Epithelial cell of esophagus (primary cell): ENCODE data around the gene GUCA2B.

Source experiments
- DNase-seq: peaks from one replicate; pipeline ENCODE4 v3.0.0; 2010; ENCODE audit warnings: low read depth
- H3K4me3 ChIP-seq: 2 replicates; pipeline ENCODE4 v1.5.1; 2011; ENCODE audit warnings: mild to moderate bottlenecking, low read length, control low read depth
- CTCF ChIP-seq: IDR thresholded peaks from 2 replicates; pipeline ENCODE4 v1.5.1; 2011; ENCODE audit warnings: low read depth, mild to moderate bottlenecking, low read length, control low read depth, inconsistent platforms; ENCODE audit not compliant: insufficient read depth; ENCODE audit errors: missing control alignments

GUCA2B gene

GRCh38 chr1:42152907-42153600 is at the start of gene GUCA2B:
Gene GUCA2B (plus strand): TSS chr1:42153410. CDS start chr1:42153451, 41 bp downstream.
- TF ChIP-seq CTCF: no peak
- H3K4me3 ChIP-seq: no peak within 1 kb of the TSS
- DNase-seq: no peak

- no peak overlapping the region for H3K4me3 ChIP-seq
- TF ChIP-seq CTCF: no peak
These were observed 48.2 kb upstream of the GUCA2B start for GRCh38 chr1:42105025-42105424.

GRCh38 chr1:42108309-42108708 is 44.9 kb upstream of the GUCA2B start:
- no peak for DNase-seq
- TF ChIP-seq CTCF: no peak
- no peak overlapping the region for H3K4me3 ChIP-seq

More at GRCh38 chr1:42105025-42105424, 48.2 kb upstream of the GUCA2B start:
- DNase-seq: no peak

GRCh38 chr1:42109600-42109999 is 43.6 kb upstream of the GUCA2B start:
- TF ChIP-seq CTCF: no peak
- DNase-seq: no peak
- no peak overlapping the region for H3K4me3 ChIP-seq

GRCh38 chr1:42114229-42114628 is 39.0 kb upstream of the GUCA2B start:
- no peak for TF ChIP-seq CTCF
- peak; percentile 10 for DNase-seq
- H3K4me3 ChIP-seq: no peak overlapping the region

- no peak overlapping the region for H3K4me3 ChIP-seq
- no peak for TF ChIP-seq CTCF
- DNase-seq: no peak
These were observed 36.0 kb upstream of the GUCA2B start for GRCh38 chr1:42117214-42117613.

- no peak for TF ChIP-seq CTCF
- H3K4me3 ChIP-seq: no peak overlapping the region
- no peak for DNase-seq
These were observed 35.1 kb upstream of the GUCA2B start for GRCh38 chr1:42118125-42118524.
